Measurements from ENCODE around the gene OR4F15. TPM values are rescaled to one million over a fixed set of nuclear protein-coding genes. Genes with fewer than 3 reads are reported as not detected.

OR4F15 gene
- total RNA-seq, 1 experiment from 2014 or later, result not detected

DNA sequence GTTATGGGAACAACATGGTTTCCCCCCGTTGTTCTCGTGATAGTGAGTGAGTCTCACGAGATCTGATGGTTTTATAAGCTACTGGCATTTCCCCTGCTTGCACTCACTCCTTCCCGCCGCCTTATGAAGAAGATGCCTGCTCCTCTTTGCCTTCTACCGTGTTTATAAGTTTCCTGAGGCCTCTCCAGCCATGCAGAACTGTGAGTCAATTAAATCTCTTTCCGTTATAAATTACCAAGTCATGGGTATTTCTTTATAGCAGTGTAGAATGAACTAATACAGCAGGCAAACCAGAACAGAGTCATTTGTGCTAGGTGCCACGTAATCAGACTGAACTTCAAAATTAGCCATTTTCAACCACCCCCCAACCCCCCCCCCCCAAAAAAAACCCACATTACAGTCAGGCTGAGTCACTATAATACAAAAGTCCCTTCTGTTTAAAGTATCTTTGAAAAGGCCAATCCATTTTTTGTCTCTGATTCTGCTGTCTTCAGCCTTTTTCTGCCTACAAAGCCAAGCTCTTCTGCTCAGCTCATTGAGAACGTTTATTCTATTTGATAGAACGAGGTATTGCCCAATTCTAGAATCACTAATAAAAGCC lies 4.6 kb upstream of the OR4F15 start:
- ChIA-PET CTCF (no interaction called here), POLR2A (interaction anchor here (1.3 kb wide), 1 partner anchor 13 kb away, joined by 3 read pairs; no protein-coding TSS in a partner anchor), RAD21 (ENCODE audit: low non-redundant PET in 1 of 2, low total read pairs in 2 of 2, uncharacterized antibody in 2 of 2, unreplicated experiment in 2 of 2) (no interaction called here)
- Histone ChIP-seq H3K27ac (ENCODE audit: low read depth, low read length) (no peak overlapping the region), H3K79me2 (ENCODE audit: insufficient read depth, low read length) (no peaks in the 10 kb centered on the region), H3K4me2 (ENCODE audit: low read length) (no peak overlapping the region), H3K4me3 (replicated peaks in 1 of 2; ENCODE audit: low read depth in 1 of 2, low read length in 2 of 2) (no peak overlapping the region), H3K36me3 (ENCODE audit: control insufficient read depth in 1 of 2, insufficient read depth in 2 of 2, low read length in 2 of 2) (no peaks in the 10 kb centered on the region), H3K9ac (ENCODE audit: low read length) (no peak overlapping the region), H3K4me1 (ENCODE audit: control insufficient read depth in 1 of 2, insufficient read depth in 2 of 2, low read length in 2 of 2) (no peaks in the 10 kb centered on the region), H2AFZ (ENCODE audit: low read depth, low read length, poor library complexity, severe bottlenecking) (no peak overlapping the region), H3K27me3 (ENCODE audit: insufficient read depth, low read length) (peaks cover 12% of the 10 kb centered on the region), H3K9me3 (ENCODE audit: control insufficient read depth in 1 of 2, insufficient read depth in 1 of 2, low read depth in 1 of 2, low read length in 2 of 2) (no peaks in the 10 kb centered on the region), H4K20me1 (ENCODE audit: insufficient read depth) (no peaks in the 10 kb centered on the region), H3K9me2 (ENCODE audit: insufficient read depth) (no peaks in the 10 kb centered on the region)
- no peak for ATAC-seq
- TF ChIP-seq, protein P1, sequence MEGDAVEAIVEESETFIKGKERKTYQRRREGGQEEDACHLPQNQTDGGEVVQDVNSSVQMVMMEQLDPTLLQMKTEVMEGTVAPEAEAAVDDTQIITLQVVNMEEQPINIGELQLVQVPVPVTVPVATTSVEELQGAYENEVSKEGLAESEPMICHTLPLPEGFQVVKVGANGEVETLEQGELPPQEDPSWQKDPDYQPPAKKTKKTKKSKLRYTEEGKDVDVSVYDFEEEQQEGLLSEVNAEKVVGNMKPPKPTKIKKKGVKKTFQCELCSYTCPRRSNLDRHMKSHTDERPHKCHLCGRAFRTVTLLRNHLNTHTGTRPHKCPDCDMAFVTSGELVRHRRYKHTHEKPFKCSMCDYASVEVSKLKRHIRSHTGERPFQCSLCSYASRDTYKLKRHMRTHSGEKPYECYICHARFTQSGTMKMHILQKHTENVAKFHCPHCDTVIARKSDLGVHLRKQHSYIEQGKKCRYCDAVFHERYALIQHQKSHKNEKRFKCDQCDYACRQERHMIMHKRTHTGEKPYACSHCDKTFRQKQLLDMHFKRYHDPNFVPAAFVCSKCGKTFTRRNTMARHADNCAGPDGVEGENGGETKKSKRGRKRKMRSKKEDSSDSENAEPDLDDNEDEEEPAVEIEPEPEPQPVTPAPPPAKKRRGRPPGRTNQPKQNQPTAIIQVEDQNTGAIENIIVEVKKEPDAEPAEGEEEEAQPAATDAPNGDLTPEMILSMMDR (IDR thresholded peaks at IDR 0.05 in 2 of 3, conservative IDR thresholded peaks at IDR 0.05 in 1 of 3; ENCODE audit: borderline replicate concordance in 1 of 3, insufficient read depth in 1 of 3, low read depth in 2 of 3, low read length in 2 of 3), result no peak
- TF ChIP-seq SRF (IDR thresholded peaks at IDR 0.05; ENCODE audit: low read depth), result no peak
- TF ChIP-seq ZNF274 (IDR thresholded peaks at IDR 0.05; ENCODE audit: low read depth, low read length), result no peak
- no peak for TF ChIP-seq CEBPB (IDR thresholded peaks at IDR 0.05; ENCODE audit: low read depth)
- TF ChIP-seq, protein P2, sequence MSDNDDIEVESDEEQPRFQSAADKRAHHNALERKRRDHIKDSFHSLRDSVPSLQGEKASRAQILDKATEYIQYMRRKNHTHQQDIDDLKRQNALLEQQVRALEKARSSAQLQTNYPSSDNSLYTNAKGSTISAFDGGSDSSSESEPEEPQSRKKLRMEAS (IDR thresholded peaks at IDR 0.05), result no peak
- TF ChIP-seq POLR2AphosphoS5 (IDR thresholded peaks at IDR 0.05; ENCODE audit: low read depth, low read length), result no peak
- no peak for TF ChIP-seq TCF7L2 (IDR thresholded peaks at IDR 0.05; ENCODE audit: borderline replicate concordance, extremely low read depth, insufficient read depth, insufficient read length)
- TF ChIP-seq EZH2phosphoT487 (IDR thresholded peaks at IDR 0.05; ENCODE audit: borderline replicate concordance), result no peak
- no peak for TF ChIP-seq CBX3 (IDR thresholded peaks at IDR 0.05; ENCODE audit: low read depth)
- TF ChIP-seq POLR2A (IDR thresholded peaks at IDR 0.05; ENCODE audit: borderline replicate concordance, extremely low read depth, insufficient read depth, insufficient read length), result no peak
- no peak for TF ChIP-seq EGR1 (IDR thresholded peaks at IDR 0.05; ENCODE audit: low read depth)
- no peak for TF ChIP-seq EZH2 (IDR thresholded peaks at IDR 0.05)
- TF ChIP-seq JUND (IDR thresholded peaks at IDR 0.05), result no peak
- no peak for TF ChIP-seq RAD21 (IDR thresholded peaks at IDR 0.05; ENCODE audit: low read depth)
- TF ChIP-seq, protein P3, sequence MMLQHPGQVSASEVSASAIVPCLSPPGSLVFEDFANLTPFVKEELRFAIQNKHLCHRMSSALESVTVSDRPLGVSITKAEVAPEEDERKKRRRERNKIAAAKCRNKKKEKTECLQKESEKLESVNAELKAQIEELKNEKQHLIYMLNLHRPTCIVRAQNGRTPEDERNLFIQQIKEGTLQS (IDR thresholded peaks at IDR 0.05), result no peak
- TF ChIP-seq, protein P4, sequence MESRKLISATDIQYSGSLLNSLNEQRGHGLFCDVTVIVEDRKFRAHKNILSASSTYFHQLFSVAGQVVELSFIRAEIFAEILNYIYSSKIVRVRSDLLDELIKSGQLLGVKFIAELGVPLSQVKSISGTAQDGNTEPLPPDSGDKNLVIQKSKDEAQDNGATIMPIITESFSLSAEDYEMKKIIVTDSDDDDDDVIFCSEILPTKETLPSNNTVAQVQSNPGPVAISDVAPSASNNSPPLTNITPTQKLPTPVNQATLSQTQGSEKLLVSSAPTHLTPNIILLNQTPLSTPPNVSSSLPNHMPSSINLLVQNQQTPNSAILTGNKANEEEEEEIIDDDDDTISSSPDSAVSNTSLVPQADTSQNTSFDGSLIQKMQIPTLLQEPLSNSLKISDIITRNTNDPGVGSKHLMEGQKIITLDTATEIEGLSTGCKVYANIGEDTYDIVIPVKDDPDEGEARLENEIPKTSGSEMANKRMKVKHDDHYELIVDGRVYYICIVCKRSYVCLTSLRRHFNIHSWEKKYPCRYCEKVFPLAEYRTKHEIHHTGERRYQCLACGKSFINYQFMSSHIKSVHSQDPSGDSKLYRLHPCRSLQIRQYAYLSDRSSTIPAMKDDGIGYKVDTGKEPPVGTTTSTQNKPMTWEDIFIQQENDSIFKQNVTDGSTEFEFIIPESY (IDR thresholded peaks at IDR 0.05; ENCODE audit: extremely low read depth, insufficient replicate concordance, low read length), result no peak
- no peak for DNase-seq (ENCODE audit: low read depth, low spot score)
- no TSS peak for BruUV-seq (replicated peaks)
- intact Hi-C loops (cut with micrococcal nuclease), result no loop called here

Measured in HCT116 (cell line).